GM23248 (cell line): ENCODE data around the gene HOXB4. TPM values are rescaled to one million over a fixed set of nuclear protein-coding genes. Genes with fewer than 3 reads are reported as not detected.

Experiments
- DNase-seq: peaks from one replicate; pipeline ENCODE4 v3.0.0-alpha.2; 2015
- H2AFZ ChIP-seq: fragments of 200-600 bp; sonication (generic); 2 replicates; pipeline ENCODE4 v1.6.1; 2016; ENCODE audit warnings: antibody characterized with exemption
- H3F3A ChIP-seq: fragments of 200-600 bp; sonication (generic); 2 replicates; pipeline ENCODE4 v1.6.1; 2016; ENCODE audit warnings: mild to moderate bottlenecking, antibody characterized with exemption, mixed run types; ENCODE audit not compliant: insufficient read depth
- H3K27ac ChIP-seq: fragments of 200-600 bp; sonication (generic); 2 replicates; pipeline ENCODE4 v1.5.1; 2016; ENCODE audit warnings: mild to moderate bottlenecking
- H3K27me3 ChIP-seq: fragments of 200-600 bp; sonication (generic); replicated peaks from 2 replicates; pipeline ENCODE4 v1.6.1; 2016; ENCODE audit warnings: mild to moderate bottlenecking; ENCODE audit not compliant: insufficient read depth
- H3K36me3 ChIP-seq: fragments of 200-600 bp; sonication (generic); 2 replicates; pipeline ENCODE4 v1.6.1; 2016; ENCODE audit warnings: low read depth, mild to moderate bottlenecking
- H3K4me1 ChIP-seq: fragments of 200-600 bp; sonication (generic); 2 replicates; pipeline ENCODE4 v1.6.1; 2016; ENCODE audit warnings: mild to moderate bottlenecking; ENCODE audit not compliant: insufficient read depth
- H3K4me2 ChIP-seq: fragments of 200-600 bp; sonication (generic); one replicate; pipeline ENCODE4 v1.6.1; 2016; ENCODE audit warnings: mild to moderate bottlenecking; ENCODE audit not compliant: unreplicated experiment
- H3K4me3 ChIP-seq: fragments of 200-600 bp; sonication (generic); 2 replicates; pipeline ENCODE4 v1.5.1; 2016; ENCODE audit warnings: mild to moderate bottlenecking
- H3K79me2 ChIP-seq: fragments of 200-600 bp; sonication (generic); 2 replicates; pipeline ENCODE4 v1.6.1; 2016; ENCODE audit warnings: mild to moderate bottlenecking; ENCODE audit not compliant: insufficient read depth
- H3K9ac ChIP-seq: fragments of 200-600 bp; sonication (generic); 2 replicates; pipeline ENCODE4 v1.6.1; 2016; ENCODE audit warnings: mild to moderate bottlenecking
- H3K9me2 ChIP-seq: fragments of 200-600 bp; sonication (generic); 2 replicates; pipeline ENCODE4 v1.6.1; 2016; ENCODE audit warnings: mixed run types, mild to moderate bottlenecking, moderate library complexity; ENCODE audit not compliant: insufficient read depth
- H3K9me3 ChIP-seq: fragments of 200-600 bp; sonication (generic); one replicate; pipeline ENCODE4 v1.6.1; 2017; ENCODE audit warnings: low read depth
- H4K20me1 ChIP-seq: fragments of 200-600 bp; sonication (generic); 2 replicates; pipeline ENCODE4 v1.6.0; 2016; ENCODE audit not compliant: insufficient read depth
- EZH2 ChIP-seq: fragments of 200-600 bp; sonication (generic); IDR thresholded peaks from 2 replicates; pipeline ENCODE4 v1.6.1; 2018; ENCODE audit warnings: antibody characterized with exemption, mild to moderate bottlenecking; ENCODE audit not compliant: insufficient read depth, poor library complexity, severe bottlenecking
- EZH2phosphoT487 ChIP-seq: fragments of 200-600 bp; sonication (generic); IDR thresholded peaks from 2 replicates; pipeline ENCODE4 v1.6.1; 2018; ENCODE audit warnings: antibody characterized with exemption, moderate library complexity, mild to moderate bottlenecking, low read depth; ENCODE audit not compliant: insufficient read depth
- WGBS, 2 experiments: methylation state at CpG; one replicate each; pipeline ENCODE4 v1.1.6; 2015 to 2017; ENCODE audit warnings: low lambda C conversion rate in 2 of 2, low coverage in 1 of 2; ENCODE audit errors: missing lambda C conversion rate in 2 of 2; 5-methylcytosine and 5-hydroxymethylcytosine counted together
- in situ Hi-C: fragments of 300-500 bp; cut with MboI; formaldehyde crosslinking; loops from 2 replicates; pipeline ENCODE4 v1.15.0; 2020
- polyA plus RNA-seq: library from polyadenylated mRNA; unstranded; fragments of >200 nt; fragmentation: Nextera tagmentation; extraction: Ambion mirVana; gene quantifications from 2 replicates; pipeline ENCODE4 v1.2.1, GENCODE V29; 2016
- total RNA-seq: library from RNA; depleted of rRNA; stranded (reverse); fragments of >200 nt; shearing (Covaris generic); gene quantifications from 2 replicates; pipeline ENCODE4 v1.2.3, GENCODE V29; 2014; rRNA removed

The HOXB4 gene
- total RNA-seq, result 2.2 and 3.3 TPM in 2 replicates
- 0.54 and 1.2 TPM in 2 replicates for polyA plus RNA-seq

DNA sequence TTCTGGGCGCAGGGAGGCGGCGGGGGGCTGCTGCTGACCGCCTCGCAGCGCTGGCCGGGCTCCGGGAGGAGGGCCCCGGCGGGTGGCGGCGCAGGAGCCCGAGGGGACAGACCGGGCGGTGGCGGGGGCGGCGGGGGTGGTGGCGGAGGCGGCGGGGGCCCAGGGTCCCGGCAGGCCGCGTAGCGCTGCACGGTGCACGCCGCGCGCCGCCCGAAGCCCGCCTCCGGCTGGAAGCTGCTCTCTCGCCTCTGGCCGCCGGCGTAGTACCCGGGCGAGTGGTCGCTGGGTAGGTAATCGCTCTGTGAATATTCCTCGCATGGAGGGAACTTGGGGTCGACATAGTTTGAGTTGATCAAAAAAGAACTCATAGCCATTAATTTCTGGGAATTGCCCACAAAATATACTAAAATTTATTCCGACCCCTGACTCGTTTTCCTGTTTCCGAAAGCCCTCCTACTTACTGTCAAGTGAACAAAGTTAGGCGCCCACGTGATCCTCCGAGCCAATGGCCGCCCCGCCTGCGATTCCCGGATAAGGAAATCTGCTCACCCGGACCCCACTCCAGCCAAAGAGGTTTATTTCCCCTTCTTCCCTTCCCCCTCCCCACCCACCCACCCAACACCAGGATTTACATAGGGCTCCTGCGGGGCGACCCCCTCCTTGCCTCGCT, at the start of gene HOXB4:
Gene HOXB4 (minus strand): TSS at position 405 of the 670 bp plus-strand sequence. CDS start 31 bp downstream, at position 374.
- Histone ChIP-seq H3K4me2 (peak within 1 kb of the TSS; percentile 99), H3F3A (peaks cover 13% of the 10 kb centered on the region; the same call in 1 of the 2 replicates), H2AFZ (peak within 1 kb of the TSS; percentile 90), H3K9me2 (no peaks in the 10 kb centered on the region), H3K4me1 (peaks cover 20% of the 10 kb centered on the region), H3K79me2 (peaks cover 75% of the 10 kb centered on the region), H3K27me3 (no peaks in the 10 kb centered on the region), H3K27ac (peak within 1 kb of the TSS; percentile 61), H3K4me3 (peak within 1 kb of the TSS; percentile 83), H4K20me1 (no peaks in the 10 kb centered on the region), H3K9ac (peak within 1 kb of the TSS; percentile 79), H3K36me3 (no peaks in the 10 kb centered on the region), H3K9me3 (no peaks in the 10 kb centered on the region)
- DNase-seq, result peak; percentile 90
- in situ Hi-C loops, result no loop called here
- TF ChIP-seq EZH2 (no peak), EZH2phosphoT487 (no peak)
- whole genome bisulfite sequencing, 2 experiments, result 1% methylated on average over 31 to 58 of the region's 58 CpGs

DNA sequence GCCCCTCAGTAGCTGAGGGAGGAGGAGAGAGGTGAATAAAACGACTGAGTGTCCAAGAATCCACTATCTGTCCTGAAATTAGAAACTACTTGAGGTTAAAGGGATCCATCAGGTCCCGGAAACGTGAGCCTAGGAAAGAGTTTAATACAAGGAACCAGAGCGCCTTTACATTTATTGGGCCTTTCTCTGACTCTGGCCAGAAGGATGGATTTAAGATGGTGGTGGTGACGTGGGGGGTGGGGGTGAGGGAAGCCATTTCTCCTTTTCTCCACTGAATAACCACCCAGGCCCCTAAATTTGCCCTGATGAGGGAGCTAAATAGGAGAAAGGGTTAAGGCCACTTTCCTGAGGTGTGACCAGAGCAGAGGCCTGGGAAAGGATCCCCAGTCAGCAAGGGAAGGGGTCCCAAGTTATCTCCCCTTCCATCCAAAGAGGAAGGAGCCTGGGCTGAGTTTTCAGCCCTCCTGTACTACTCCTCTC, 49.0 kb upstream of the HOXB4 start:
- Histone ChIP-seq H3K79me2 (no peaks in the 10 kb centered on the region), H3K4me1 (no peaks in the 10 kb centered on the region), H3K4me2 (no peak overlapping the region), H3K9me3 (no peaks in the 10 kb centered on the region), H3F3A (no peaks in the 10 kb centered on the region), H3K4me3 (no peak overlapping the region), H2AFZ (no peak overlapping the region), H3K27me3 (peaks cover 98% of the 10 kb centered on the region), H4K20me1 (no peaks in the 10 kb centered on the region), H3K36me3 (no peaks in the 10 kb centered on the region), H3K27ac (no peak overlapping the region), H3K9ac (no peak overlapping the region), H3K9me2 (no peaks in the 10 kb centered on the region)
- in situ Hi-C loops, result no loop called here
- no peak for DNase-seq
- 19 to 25% methylated on average over 5 of the region's 5 CpGs for WGBS, 2 experiments
- TF ChIP-seq EZH2 (no peak), EZH2phosphoT487 (0 out of 2 replicates have a peak, but pooled peaks have one; percentile 58)

DNA sequence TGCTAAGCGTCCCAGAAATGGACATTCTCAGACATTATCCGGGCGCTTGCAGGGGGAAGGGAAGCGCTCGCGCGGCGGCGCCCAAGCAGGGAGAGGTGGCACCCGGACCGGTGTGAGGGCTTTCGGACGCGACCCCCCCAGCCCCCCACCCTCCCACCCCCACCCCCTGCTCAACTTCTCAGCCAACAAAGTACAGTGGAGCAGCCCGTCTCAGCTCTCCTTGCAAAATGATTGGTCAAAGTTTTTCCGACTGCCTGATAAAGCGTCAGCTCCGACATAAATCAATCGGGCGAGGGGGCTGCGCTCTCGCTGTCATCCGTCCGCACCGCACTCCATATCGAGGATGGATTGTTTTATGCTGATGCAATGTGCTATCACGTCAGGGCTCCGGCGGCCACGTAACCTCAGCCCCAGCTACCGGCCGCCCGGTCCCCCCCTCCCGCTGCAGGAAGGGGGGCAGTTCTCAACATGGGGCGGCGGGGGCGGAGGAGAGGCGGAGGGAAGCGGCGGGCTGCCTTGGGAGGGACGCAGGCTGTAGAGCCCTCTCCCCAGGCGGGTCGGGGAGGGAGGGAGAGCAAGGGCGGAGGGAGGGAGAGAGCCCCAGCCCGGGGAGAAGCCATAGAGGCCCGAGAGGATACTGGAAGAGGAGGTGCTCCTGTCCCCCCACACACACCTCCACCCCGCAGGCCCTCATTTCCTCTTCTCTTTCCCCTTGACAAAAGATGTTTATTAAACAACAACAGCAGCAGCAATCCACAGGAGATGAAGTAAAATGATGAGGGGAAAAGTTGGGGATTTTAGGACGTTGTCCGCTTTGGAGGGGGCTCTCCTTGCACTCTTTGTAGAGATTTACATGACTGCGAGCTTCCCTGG, 48.3 kb upstream of the HOXB4 start, which contains the start of gene HOXB9:
Gene HOXB9 (minus strand): TSS at position 114 of the 873 bp plus-strand sequence. CDS start 89 bp downstream, at position 25.
- Histone ChIP-seq H3K4me3 (peak within 1 kb of the TSS; percentile 41), H3K9me2 (no peaks in the 10 kb centered on the region), H3K4me2 (peak within 1 kb of the TSS; percentile 62), H3K9ac (no peak within 1 kb of the TSS), H3K36me3 (no peaks in the 10 kb centered on the region), H2AFZ (peak within 1 kb of the TSS; percentile 50), H3K79me2 (no peaks in the 10 kb centered on the region), H3K27ac (no peak within 1 kb of the TSS), H4K20me1 (no peaks in the 10 kb centered on the region), H3K27me3 (peaks cover 98% of the 10 kb centered on the region), H3F3A (no peaks in the 10 kb centered on the region), H3K4me1 (no peaks in the 10 kb centered on the region), H3K9me3 (no peaks in the 10 kb centered on the region)
- 3 to 7% methylated on average over 30 to 49 of the region's 50 CpGs for WGBS, 2 experiments
- peak; percentile 51 for DNase-seq
- TF ChIP-seq EZH2phosphoT487 (peak; percentile 81), EZH2 (no peak)
- in situ Hi-C loops, result no loop called here

DNA sequence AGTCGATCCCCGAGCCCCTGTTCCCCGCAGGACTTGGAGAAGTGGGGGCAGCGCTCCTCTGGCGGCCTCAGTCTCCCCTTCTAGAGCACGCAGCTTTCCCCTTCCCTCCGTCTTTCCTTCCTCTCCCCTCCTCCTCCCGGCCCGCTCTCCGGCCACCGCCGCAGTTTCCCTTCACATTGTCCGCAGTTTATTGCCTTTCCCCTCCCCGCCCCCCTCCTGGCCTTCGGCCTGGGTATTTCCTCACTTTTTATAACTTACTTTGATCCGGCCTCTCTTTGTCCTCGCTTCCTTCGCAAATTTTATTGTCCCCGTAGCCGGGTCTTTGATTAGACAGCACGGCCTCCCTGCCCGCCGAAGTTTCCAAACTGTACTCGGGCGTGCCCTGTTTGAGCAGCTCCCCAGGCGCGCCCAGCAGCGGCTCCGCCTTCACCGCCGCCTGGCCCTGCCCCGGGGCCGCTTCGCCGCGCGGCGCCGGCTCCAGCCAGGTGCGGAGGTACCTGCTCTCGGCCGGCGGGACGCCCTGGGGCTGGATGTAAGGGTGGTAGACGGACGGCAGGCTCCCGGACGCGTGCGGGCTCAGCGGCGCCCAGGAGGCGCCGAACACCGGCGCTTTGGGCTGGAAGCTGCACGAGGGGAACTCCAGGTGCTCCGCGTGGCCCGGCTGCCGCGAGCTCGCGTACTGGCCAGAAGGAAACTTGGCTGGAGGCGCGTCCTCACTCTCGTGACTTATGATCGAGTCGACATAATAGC, 47.5 kb upstream of the HOXB4 start:
- in situ Hi-C loops, result no loop called here
- no peaks in the 10 kb centered on the region for H3K9me3 ChIP-seq
- no peaks in the 10 kb centered on the region for H4K20me1 ChIP-seq
- peak; percentile 63; the same call in 1 of the 2 replicates for TF ChIP-seq EZH2phosphoT487
- TF ChIP-seq EZH2, result peak; percentile 99
- H3K4me1 ChIP-seq, result no peaks in the 10 kb centered on the region
- H2AFZ ChIP-seq, result peak overlapping the region; percentile 50
- no peaks in the 10 kb centered on the region for H3F3A ChIP-seq
- no peaks in the 10 kb centered on the region for H3K79me2 ChIP-seq
- H3K36me3 ChIP-seq, result no peaks in the 10 kb centered on the region
- H3K4me3 ChIP-seq, result peak overlapping the region; percentile 41
- 1 to 2% methylated on average over 53 to 57 of the region's 69 CpGs for WGBS, 2 experiments
- no peak overlapping the region for H3K9ac ChIP-seq
- H3K9me2 ChIP-seq, result no peaks in the 10 kb centered on the region
- DNase-seq, result peak; percentile 55
- H3K27me3 ChIP-seq, result peaks cover 98% of the 10 kb centered on the region
- H3K27ac ChIP-seq, result no peak overlapping the region
- H3K4me2 ChIP-seq, result peak overlapping the region; percentile 62
